ENCODE results near the gene VPS26A. TPM values are rescaled to one million over a fixed set of nuclear protein-coding genes. Genes with fewer than 3 reads are reported as not detected.

The VPS26A gene
- total and polyA plus RNA-seq, 2 donors (not counting 3 experiments of a cell fraction or from before 2014, with no cell fraction given): 11.7 to 60.3 TPM

DNA sequence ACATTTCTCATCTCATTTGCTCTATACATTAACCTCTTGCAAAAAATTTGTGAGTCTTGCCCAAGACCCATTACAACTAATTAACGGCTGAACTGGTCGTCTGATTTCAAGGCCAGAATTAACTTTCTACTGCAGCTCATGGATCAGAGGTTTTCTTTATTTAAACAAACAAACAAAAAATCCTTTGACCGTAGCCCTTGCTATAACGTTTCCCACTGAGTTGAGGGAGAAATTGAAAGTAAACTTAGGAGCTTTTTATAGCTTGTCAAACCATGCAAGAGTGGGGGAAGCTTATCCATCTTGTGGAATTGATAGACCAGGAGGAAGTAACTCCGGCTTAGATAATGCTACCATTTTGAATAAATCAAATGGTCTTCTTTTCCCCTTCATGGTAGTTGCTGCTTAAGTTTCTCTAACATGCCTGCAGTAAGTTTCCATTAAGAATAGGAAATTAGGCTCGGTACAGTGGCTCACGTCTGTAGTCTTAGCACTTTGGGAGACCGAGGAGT, 32.8 kb upstream of the VPS26A start:
- ChIA-PET POLR2A (no interaction called here), CTCF (interaction anchor here (0.7 to 11.1 kb wide), 4 partner anchors 79 to 110 kb away, joined by 3 to 298 read pairs (median 6); no protein-coding TSS in a partner anchor)
- dilution Hi-C loops (cut with MboI; ENCODE audit: extremely low pct_ligation_motif_present, low sequenced_read_pairs): no loop called here
- H3K27ac ChIP-seq (ENCODE audit: insufficient read depth, low read depth, low read length): peak overlapping the region; percentile 96
- H4K20me1 ChIP-seq (replicated peaks; ENCODE audit: control insufficient read depth, extremely low read depth, insufficient read depth, low read length): no peaks in the 10 kb centered on the region
- no TSS peak for BruUV-seq (replicated peaks)
- no peaks in the 10 kb centered on the region for H3K36me3 ChIP-seq (ENCODE audit: control insufficient read depth in 2 of 2, extremely low read depth in 1 of 2, insufficient read depth in 2 of 2, low read length in 2 of 2)
- H3K27me3 ChIP-seq (ENCODE audit: control insufficient read depth in 2 of 2, insufficient read depth in 2 of 2, low read length in 2 of 2): no peaks in the 10 kb centered on the region
- H3K4me2 ChIP-seq (ENCODE audit: insufficient read depth, low read length): peak overlapping the region; percentile 86
- peaks cover 41% of the 10 kb centered on the region for H3K4me1 ChIP-seq (ENCODE audit: control insufficient read depth, extremely low read depth, insufficient read depth, low read length)
- H3K79me2 ChIP-seq (ENCODE audit: control insufficient read depth, insufficient read depth, low read length): peaks cover 90% of the 10 kb centered on the region
- H3K9ac ChIP-seq (replicated peaks; ENCODE audit: extremely low read depth, insufficient read depth, low read length): no peak overlapping the region
- no peaks in the 10 kb centered on the region for H3K9me1 ChIP-seq (replicated peaks; ENCODE audit: control insufficient read depth, extremely low read depth, insufficient read depth, low read length)
- no peak for FAIRE-seq
- TF ChIP-seq MYC (IDR thresholded peaks at IDR 0.05; ENCODE audit: low read depth, low read length): no peak
- TF ChIP-seq EZH2 (IDR thresholded peaks at IDR 0.05; ENCODE audit: borderline replicate concordance, low read depth, low read length, severe bottlenecking): no peak
- TF ChIP-seq, protein P1, sequence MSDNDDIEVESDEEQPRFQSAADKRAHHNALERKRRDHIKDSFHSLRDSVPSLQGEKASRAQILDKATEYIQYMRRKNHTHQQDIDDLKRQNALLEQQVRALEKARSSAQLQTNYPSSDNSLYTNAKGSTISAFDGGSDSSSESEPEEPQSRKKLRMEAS (IDR thresholded peaks at IDR 0.05; ENCODE audit: insufficient read depth, insufficient read length): no peak
- TF ChIP-seq GATA2 (IDR thresholded peaks at IDR 0.05; ENCODE audit: insufficient read depth, insufficient read length, low read depth, low read length): no peak
- TF ChIP-seq POLR2A (IDR thresholded peaks at IDR 0.05; ENCODE audit: low read depth, low read length): no peak
- TF ChIP-seq, protein P2, sequence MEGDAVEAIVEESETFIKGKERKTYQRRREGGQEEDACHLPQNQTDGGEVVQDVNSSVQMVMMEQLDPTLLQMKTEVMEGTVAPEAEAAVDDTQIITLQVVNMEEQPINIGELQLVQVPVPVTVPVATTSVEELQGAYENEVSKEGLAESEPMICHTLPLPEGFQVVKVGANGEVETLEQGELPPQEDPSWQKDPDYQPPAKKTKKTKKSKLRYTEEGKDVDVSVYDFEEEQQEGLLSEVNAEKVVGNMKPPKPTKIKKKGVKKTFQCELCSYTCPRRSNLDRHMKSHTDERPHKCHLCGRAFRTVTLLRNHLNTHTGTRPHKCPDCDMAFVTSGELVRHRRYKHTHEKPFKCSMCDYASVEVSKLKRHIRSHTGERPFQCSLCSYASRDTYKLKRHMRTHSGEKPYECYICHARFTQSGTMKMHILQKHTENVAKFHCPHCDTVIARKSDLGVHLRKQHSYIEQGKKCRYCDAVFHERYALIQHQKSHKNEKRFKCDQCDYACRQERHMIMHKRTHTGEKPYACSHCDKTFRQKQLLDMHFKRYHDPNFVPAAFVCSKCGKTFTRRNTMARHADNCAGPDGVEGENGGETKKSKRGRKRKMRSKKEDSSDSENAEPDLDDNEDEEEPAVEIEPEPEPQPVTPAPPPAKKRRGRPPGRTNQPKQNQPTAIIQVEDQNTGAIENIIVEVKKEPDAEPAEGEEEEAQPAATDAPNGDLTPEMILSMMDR (IDR thresholded peaks at IDR 0.05; ENCODE audit: extremely low read depth in 1 of 2, insufficient read depth in 1 of 2, low read depth in 1 of 2, low read length in 2 of 2): no peak
- TF ChIP-seq POLR2AphosphoS5 (IDR thresholded peaks at IDR 0.05; ENCODE audit: insufficient read depth, low read depth, low read length): no peak
- no peak for TF ChIP-seq JUN (IDR thresholded peaks at IDR 0.05; ENCODE audit: borderline replicate concordance, insufficient read depth, insufficient read length, low read depth)
- TF ChIP-seq FOS (IDR thresholded peaks at IDR 0.05; ENCODE audit: borderline replicate concordance, insufficient read depth, low read length): no peak
- no peaks in the 10 kb centered on the region for H3K9me3 ChIP-seq (replicated peaks; ENCODE audit: control insufficient read depth, insufficient read depth, low read length)
- peak; percentile 44 for DNase-seq (ENCODE audit: low read depth, low spot score)
- H2AFZ ChIP-seq (ENCODE audit: low read depth, low read length): no peak overlapping the region
- intact Hi-C loops (cut with micrococcal nuclease): loop anchor here (2.0 kb wide), 1 partner anchor 126 kb away; no protein-coding TSS in a partner anchor
- H3K4me3 ChIP-seq (replicated peaks in 1 of 3; ENCODE audit: insufficient read depth in 1 of 3, low read depth in 1 of 3, low read length in 3 of 3): peak overlapping the region in 1 of 3 experiments; percentile 61
